ENCODE data around the gene KRTAP19-8. TPM values are rescaled to one million over a fixed set of nuclear protein-coding genes. Genes with fewer than 3 reads are reported as not detected.

KRTAP19-8 gene
- total RNA-seq, 1 experiment from 2014 or later, result not detected

- TF ChIP-seq IRF2 (CRISPR knock-in tag; IDR thresholded peaks at IDR 0.05; ENCODE audit: borderline replicate concordance, low read depth) (no peak), ATF6 (CRISPR knock-in tag; IDR thresholded peaks at IDR 0.05) (no peak), ETV6 (CRISPR knock-in tag; IDR thresholded peaks at IDR 0.05) (no peak), FOXK1 (CRISPR knock-in tag; IDR thresholded peaks at IDR 0.05) (no peak), NR3C1 (CRISPR knock-in tag; conservative IDR thresholded peaks at IDR 0.05; ENCODE audit: low read depth) (no peak), ZNF416 (CRISPR knock-in tag; IDR thresholded peaks at IDR 0.05) (no peak), ELF4 (CRISPR knock-in tag; IDR thresholded peaks at IDR 0.05; ENCODE audit: low read depth) (no peak), ZNF263 (CRISPR knock-in tag; IDR thresholded peaks at IDR 0.05; ENCODE audit: low read depth) (no peak), FOXP1 (CRISPR knock-in tag; IDR thresholded peaks at IDR 0.05; ENCODE audit: borderline replicate concordance) (no peak), ZNF138 (CRISPR knock-in tag; conservative IDR thresholded peaks at IDR 0.05) (no peak), STAT6 (CRISPR knock-in tag; conservative IDR thresholded peaks at IDR 0.05; ENCODE audit: low read depth) (no peak)
These were observed 16.0 kb downstream of the KRTAP19-8 start (continued) for GRCh38 chr21:31022306-31022705.

- Mint-ChIP-seq H3K27me3 (ENCODE audit: low read depth) (no peaks in the 10 kb centered on the region), H3K4me3 (no peak overlapping the region), H3K36me3 (no peaks in the 10 kb centered on the region), H3K9me3 (peaks cover 10% of the 10 kb centered on the region), H3K4me1 (peaks cover 13% of the 10 kb centered on the region), H3K27ac (no peak overlapping the region)
- ChIA-PET POLR2A (no interaction called here), CTCF (interaction anchor here (0.6 kb wide), 1 partner anchor 421 kb away, joined by 4 read pairs; no protein-coding TSS in a partner anchor)
- TF ChIP-seq MLX (CRISPR knock-in tag; IDR thresholded peaks at IDR 0.05), result no peak
- peak; percentile 30; the same call in 1 of the 2 replicates for TF ChIP-seq HMGA2 (CRISPR knock-in tag; IDR thresholded peaks at IDR 0.05)
- DNase-seq (ENCODE audit: low spot score) (no peak), ATAC-seq (no peak)
These were observed 20.0 kb downstream of the KRTAP19-8 start for GRCh38 chr21:31018232-31018631.

GRCh38 chr21:31014891-31015290 is 23.4 kb downstream of the KRTAP19-8 start:
- ATAC-seq (no peak), DNase-seq (ENCODE audit: low spot score) (no peak)
- H3K9me3 Mint-ChIP-seq, result peaks cover 10% of the 10 kb centered on the region
- no peak overlapping the region for H3K4me3 Mint-ChIP-seq
- ChIA-PET CTCF (no interaction called here), POLR2A (no interaction called here)
- no peaks in the 10 kb centered on the region for H3K36me3 Mint-ChIP-seq
- no peaks in the 10 kb centered on the region; the same call in 1 of the 2 replicates for H3K4me1 Mint-ChIP-seq
- no peaks in the 10 kb centered on the region for H3K27me3 Mint-ChIP-seq (ENCODE audit: low read depth)
- no peak overlapping the region for H3K27ac Mint-ChIP-seq
- no peak for TF ChIP-seq ZBTB21 (CRISPR knock-in tag; IDR thresholded peaks at IDR 0.05; ENCODE audit: borderline replicate concordance)
- no peak for TF ChIP-seq EMX1 (CRISPR knock-in tag; IDR thresholded peaks at IDR 0.05)
- TF ChIP-seq CDX4 (CRISPR knock-in tag; IDR thresholded peaks at IDR 0.05; ENCODE audit: borderline replicate concordance), result no peak
- TF ChIP-seq TCF7 (CRISPR knock-in tag; IDR thresholded peaks at IDR 0.05; ENCODE audit: low read depth), result no peak
- no peak for TF ChIP-seq IRF2 (CRISPR knock-in tag; IDR thresholded peaks at IDR 0.05; ENCODE audit: borderline replicate concordance, low read depth)
- TF ChIP-seq TEAD4 (CRISPR knock-in tag; IDR thresholded peaks at IDR 0.05), result no peak
- no peak for TF ChIP-seq ZNF532 (CRISPR knock-in tag; IDR thresholded peaks at IDR 0.05; ENCODE audit: borderline replicate concordance)
- TF ChIP-seq STAT6 (CRISPR knock-in tag; conservative IDR thresholded peaks at IDR 0.05; ENCODE audit: low read depth), result no peak
